ENCODE measurements around the gene ADAMTS5.

Gene ADAMTS5

GRCh38 chr21:26967062-26967913, at the start of gene ADAMTS5:
Gene ADAMTS5, minus strand, starts transcription at chr21:26967088. Its CDS starts 697 bp downstream, at chr21:26966391.
- DNase-seq (ENCODE audit: low read depth, low spot score) = no peak
- peak within 1 kb of the TSS; percentile 70 for H3K4me3 ChIP-seq (ENCODE audit: low read depth, low read length)

GRCh38 chr21:27001526-27001925, 34.6 kb upstream of the ADAMTS5 start:
- no peak for DNase-seq (ENCODE audit: low read depth, low spot score)
- POLR2A ChIA-PET = no interaction called here
- CTCF ChIA-PET = no interaction called here
- TF ChIP-seq, protein P1, sequence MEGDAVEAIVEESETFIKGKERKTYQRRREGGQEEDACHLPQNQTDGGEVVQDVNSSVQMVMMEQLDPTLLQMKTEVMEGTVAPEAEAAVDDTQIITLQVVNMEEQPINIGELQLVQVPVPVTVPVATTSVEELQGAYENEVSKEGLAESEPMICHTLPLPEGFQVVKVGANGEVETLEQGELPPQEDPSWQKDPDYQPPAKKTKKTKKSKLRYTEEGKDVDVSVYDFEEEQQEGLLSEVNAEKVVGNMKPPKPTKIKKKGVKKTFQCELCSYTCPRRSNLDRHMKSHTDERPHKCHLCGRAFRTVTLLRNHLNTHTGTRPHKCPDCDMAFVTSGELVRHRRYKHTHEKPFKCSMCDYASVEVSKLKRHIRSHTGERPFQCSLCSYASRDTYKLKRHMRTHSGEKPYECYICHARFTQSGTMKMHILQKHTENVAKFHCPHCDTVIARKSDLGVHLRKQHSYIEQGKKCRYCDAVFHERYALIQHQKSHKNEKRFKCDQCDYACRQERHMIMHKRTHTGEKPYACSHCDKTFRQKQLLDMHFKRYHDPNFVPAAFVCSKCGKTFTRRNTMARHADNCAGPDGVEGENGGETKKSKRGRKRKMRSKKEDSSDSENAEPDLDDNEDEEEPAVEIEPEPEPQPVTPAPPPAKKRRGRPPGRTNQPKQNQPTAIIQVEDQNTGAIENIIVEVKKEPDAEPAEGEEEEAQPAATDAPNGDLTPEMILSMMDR (IDR thresholded peaks at IDR 0.05; ENCODE audit: insufficient read depth, low read length, missing control alignments) = no peak
- H3K4me3 ChIP-seq (ENCODE audit: low read depth, low read length) = no peak overlapping the region

More at GRCh38 chr21:26967062-26967913, at the start of gene ADAMTS5:
- CTCF ChIA-PET = no interaction called here
- POLR2A ChIA-PET = interaction anchor here (1.0 kb wide), 1 partner anchor 1389 kb away, joined by 3 read pairs; no protein-coding TSS in a partner anchor
- TF ChIP-seq, protein P1 (IDR thresholded peaks at IDR 0.05; ENCODE audit: insufficient read depth, low read length, missing control alignments) = no peak

DNA sequence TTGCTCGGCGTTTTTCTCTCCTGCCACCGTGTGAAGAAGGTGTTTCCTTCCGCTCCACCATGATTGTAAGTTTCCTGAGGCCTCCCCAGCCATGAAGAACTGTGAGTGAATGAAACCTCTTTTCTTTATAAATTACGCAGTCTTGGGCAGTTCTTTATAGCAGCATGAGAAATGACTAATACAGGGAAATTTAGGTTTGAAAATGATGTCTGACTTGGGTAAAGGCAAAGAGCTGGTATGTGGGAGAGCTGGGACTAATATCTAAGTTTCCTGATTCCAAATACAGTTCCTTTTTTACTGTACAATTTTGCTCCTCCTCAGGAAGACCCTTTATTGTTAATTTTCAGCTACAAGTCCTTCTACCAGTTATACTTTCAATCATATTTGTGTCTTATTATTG, 16.7 kb upstream of the ADAMTS5 start:
- H3K4me3 ChIP-seq (ENCODE audit: low read depth, low read length) = no peak overlapping the region
- TF ChIP-seq, protein P1 (IDR thresholded peaks at IDR 0.05; ENCODE audit: insufficient read depth, low read length, missing control alignments) = no peak
- ChIA-PET CTCF (interaction anchor here (1.0 to 1.4 kb wide), 3 partner anchors 8 to 22 kb away, joined by 3 to 4 read pairs (median 3); no protein-coding TSS in a partner anchor), POLR2A (no interaction called here)
- no peak for DNase-seq (ENCODE audit: low read depth, low spot score)

DNA sequence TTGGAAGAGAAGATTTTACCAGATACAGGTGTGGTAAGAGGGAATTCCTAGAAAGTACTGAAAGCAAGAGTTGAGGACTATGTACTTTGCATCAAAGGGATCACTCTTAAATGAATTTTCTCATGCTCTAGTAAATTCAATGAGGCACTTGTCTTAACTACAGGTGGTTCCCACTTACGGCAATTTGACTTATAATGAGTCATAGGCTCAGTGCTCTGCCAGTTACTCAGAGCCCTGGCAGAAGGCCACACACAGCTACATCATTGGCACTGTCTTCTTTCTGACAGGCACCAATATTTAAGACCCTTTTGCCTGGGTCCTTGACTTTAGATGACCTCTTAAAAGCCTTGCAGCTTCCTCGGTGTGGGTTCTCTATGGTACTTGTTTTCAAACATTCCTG, 15.9 kb upstream of the ADAMTS5 start:
- ChIA-PET CTCF (interaction anchor here (1.0 to 1.1 kb wide), 2 partner anchors 11 to 21 kb away, joined by 3 to 4 read pairs; no protein-coding TSS in a partner anchor), POLR2A (no interaction called here)
- DNase-seq (ENCODE audit: low read depth, low spot score) = no peak
- TF ChIP-seq, protein P1 (IDR thresholded peaks at IDR 0.05; ENCODE audit: insufficient read depth, low read length, missing control alignments) = no peak
- no peak overlapping the region for H3K4me3 ChIP-seq (ENCODE audit: low read depth, low read length)

DNA sequence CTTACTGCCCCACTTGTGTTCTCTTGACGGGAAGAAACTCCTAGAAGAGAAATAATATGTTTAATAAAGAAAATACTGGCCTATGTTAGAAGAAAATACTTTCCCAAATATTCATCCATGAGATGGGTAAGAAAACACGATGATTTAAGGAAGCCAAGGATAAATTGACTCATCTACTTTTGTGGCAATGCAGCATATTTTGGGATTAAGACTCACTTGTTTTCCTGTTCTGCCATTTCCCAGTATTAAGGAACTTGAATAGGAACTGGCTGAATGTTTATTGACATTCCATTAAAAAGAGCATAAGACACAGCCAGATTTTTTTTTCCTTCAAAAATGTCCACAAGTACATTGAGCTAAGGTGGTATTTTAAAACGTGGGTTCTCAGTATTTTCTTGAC, 10.9 kb upstream of the ADAMTS5 start:
- ChIA-PET CTCF (no interaction called here), POLR2A (no interaction called here)
- no peak for DNase-seq (ENCODE audit: low read depth, low spot score)
- no peak overlapping the region for H3K4me3 ChIP-seq (ENCODE audit: low read depth, low read length)
- TF ChIP-seq, protein P1 (IDR thresholded peaks at IDR 0.05; ENCODE audit: insufficient read depth, low read length, missing control alignments) = no peak

DNA sequence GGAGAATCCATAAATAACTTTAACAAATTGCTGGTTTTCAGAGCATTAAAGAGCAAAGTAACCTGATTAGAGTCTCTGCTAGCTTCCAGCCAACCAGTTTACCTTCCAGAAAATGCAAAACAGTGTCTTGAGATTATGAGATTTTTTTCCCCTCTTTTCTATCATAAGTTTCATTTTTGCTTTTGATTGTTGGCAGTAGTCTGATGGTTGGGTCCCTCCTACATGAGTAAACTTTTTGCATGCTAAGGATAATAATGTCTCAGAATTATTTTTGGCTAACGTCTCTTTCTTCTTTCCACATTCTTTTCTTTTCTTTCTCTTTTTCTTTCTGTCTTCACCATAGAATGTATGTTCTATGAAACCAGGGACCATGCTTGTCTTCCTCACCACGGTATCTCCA, 6.3 kb upstream of the ADAMTS5 start:
- POLR2A ChIA-PET = no interaction called here
- no peak for DNase-seq (ENCODE audit: low read depth, low spot score)
- TF ChIP-seq, protein P1 (IDR thresholded peaks at IDR 0.05; ENCODE audit: insufficient read depth, low read length, missing control alignments) = no peak
- no peak overlapping the region for H3K4me3 ChIP-seq (ENCODE audit: low read depth, low read length)
- CTCF ChIA-PET = interaction anchor here (0.9 kb wide), 1 partner anchor 592 kb away, joined by 3 read pairs; no protein-coding TSS in a partner anchor
